ENCODE measurements around the gene PCK2.

GRCh38 chr14:24080142-24080530 lies 14.0 kb upstream of the PCK2 start:
- no peak for TF ChIP-seq CTCF (IDR thresholded peaks at IDR 0.05)
- no peak for TF ChIP-seq POLR2A (IDR thresholded peaks at IDR 0.05)
